ENCODE measurements around the gene HDAC9.

HDAC9 gene

GRCh38 chr7:19051767-19052375, 556.3 kb downstream of the HDAC9 start:
- FAIRE-seq (no peak), DNase-seq (ENCODE audit: insufficient read length) (peak; percentile 1)
- TF ChIP-seq TAF1 (IDR thresholded peaks at IDR 0.05; ENCODE audit: borderline replicate concordance, low read depth, low read length) (no peak), POLR2A (IDR thresholded peaks at IDR 0.05; ENCODE audit: low read depth, low read length) (no peak), POLR2AphosphoS5 (IDR thresholded peaks at IDR 0.05; ENCODE audit: low read depth, low read length) (no peak)

Data from GM12892 (cell line).